GM08714 (cell line): ENCODE data around the gene TTC12.

Source experiments
- H3K4me3 ChIP-seq: fragments of 200-500 bp; sonication (Bioruptor generic); 2 replicates; pipeline ENCODE4 v1.5.1; 2014; ENCODE audit warnings: mild to moderate bottlenecking, low read length, inconsistent platforms
- ZNF274 ChIP-seq: IDR thresholded peaks from 2 replicates; pipeline ENCODE4 v1.6.1; 2012; ENCODE audit warnings: mild to moderate bottlenecking, low read depth, low read length

Gene TTC12

GRCh38 chr11:113369411-113369810 lies 55.0 kb downstream of the TTC12 start:
- no peak for TF ChIP-seq ZNF274
- no peak overlapping the region for H3K4me3 ChIP-seq

- no peak overlapping the region for H3K4me3 ChIP-seq
- no peak for TF ChIP-seq ZNF274
Observed at GRCh38 chr11:113370634-113371033, 56.3 kb downstream of the TTC12 start.

GRCh38 chr11:113372309-113372708 lies 57.9 kb downstream of the TTC12 start:
- no peak for TF ChIP-seq ZNF274
- H3K4me3 ChIP-seq, result no peak overlapping the region

- TF ChIP-seq ZNF274, result no peak
- H3K4me3 ChIP-seq, result no peak overlapping the region
Observed at GRCh38 chr11:113373306-113373705, 58.9 kb downstream of the TTC12 start.

GRCh38 chr11:113373981-113374560 lies 59.7 kb downstream of the TTC12 start:
- H3K4me3 ChIP-seq, result no peak overlapping the region

GRCh38 chr11:113375402-113375801 lies 61.0 kb downstream of the TTC12 start:
- no peak overlapping the region for H3K4me3 ChIP-seq
- no peak for TF ChIP-seq ZNF274

More at GRCh38 chr11:113373981-113374560, 59.7 kb downstream of the TTC12 start:
- no peak for TF ChIP-seq ZNF274

- no peak overlapping the region for H3K4me3 ChIP-seq
- TF ChIP-seq ZNF274, result no peak
Observed at GRCh38 chr11:113376156-113376555, 61.8 kb downstream of the TTC12 start.

GRCh38 chr11:113377681-113378412 lies 63.5 kb downstream of the TTC12 start:
- TF ChIP-seq ZNF274, result no peak
- H3K4me3 ChIP-seq, result no peak overlapping the region

- no peak overlapping the region for H3K4me3 ChIP-seq
- TF ChIP-seq ZNF274, result no peak
Observed at GRCh38 chr11:113378692-113379091, 64.3 kb downstream of the TTC12 start.

- no peak for TF ChIP-seq ZNF274
- no peak overlapping the region for H3K4me3 ChIP-seq
Observed at GRCh38 chr11:113382121-113382520, 67.7 kb downstream of the TTC12 start.

GRCh38 chr11:113384551-113384950 lies 70.2 kb downstream of the TTC12 start:
- no peak for TF ChIP-seq ZNF274
- H3K4me3 ChIP-seq, result no peak overlapping the region

GRCh38 chr11:113385749-113386148 lies 71.4 kb downstream of the TTC12 start:
- no peak for TF ChIP-seq ZNF274
- no peak overlapping the region for H3K4me3 ChIP-seq

- TF ChIP-seq ZNF274, result no peak
- H3K4me3 ChIP-seq, result no peak overlapping the region
Observed at GRCh38 chr11:113386866-113387265, 72.5 kb downstream of the TTC12 start.

- no peak within 1 kb of the TSS for H3K4me3 ChIP-seq
- no peak for TF ChIP-seq ZNF274
Observed at GRCh38 chr11:113387605-113388211, 73.3 kb downstream of the TTC12 start, which contains the start of gene ANKK1. Gene ANKK1, plus strand, starts transcription at chr11:113387779. Its CDS starts 106 bp downstream, at chr11:113387885.

- TF ChIP-seq ZNF274, result no peak
Observed at GRCh38 chr11:113389272-113389671, 74.9 kb downstream of the TTC12 start.

More at GRCh38 chr11:113389272-113389671, 74.9 kb downstream of the TTC12 start:
- no peak overlapping the region for H3K4me3 ChIP-seq
